RWPE1 (cell line): ENCODE results near the gene OLFM1.

Source experiments
- CTCF ChIA-PET: fragments of 350-600 bp; sonication (Branson Sonifier 250); formaldehyde crosslinking; extraction: SDS; loops from one replicate; lab custom pipeline; 2021; lab: Yijun Ruan, JAX
- POLR2A ChIA-PET: fragments of 400-600 bp; formaldehyde crosslinking; extraction: SDS; loops from one replicate; lab custom pipeline; 2020; ENCODE audit warnings: antibody characterized with exemption; ENCODE audit not compliant: low non-redundant PET; lab: Yijun Ruan, JAX
- DNase-seq: peaks from one replicate; pipeline ENCODE4 v3.0.0; 2012; ENCODE audit warnings: low spot score
- H3K27ac ChIP-seq: fragments of 450-650 bp; 2 replicates; pipeline ENCODE4 v1.5.1; 2017
- TF ChIP-seq, protein P1 (sequence below): fragments of 450-650 bp; conservative IDR thresholded peaks from 2 replicates; pipeline ENCODE4 v1.5.1; 2017; ENCODE audit warnings: low read depth, mild to moderate bottlenecking

OLFM1 gene

DNA sequence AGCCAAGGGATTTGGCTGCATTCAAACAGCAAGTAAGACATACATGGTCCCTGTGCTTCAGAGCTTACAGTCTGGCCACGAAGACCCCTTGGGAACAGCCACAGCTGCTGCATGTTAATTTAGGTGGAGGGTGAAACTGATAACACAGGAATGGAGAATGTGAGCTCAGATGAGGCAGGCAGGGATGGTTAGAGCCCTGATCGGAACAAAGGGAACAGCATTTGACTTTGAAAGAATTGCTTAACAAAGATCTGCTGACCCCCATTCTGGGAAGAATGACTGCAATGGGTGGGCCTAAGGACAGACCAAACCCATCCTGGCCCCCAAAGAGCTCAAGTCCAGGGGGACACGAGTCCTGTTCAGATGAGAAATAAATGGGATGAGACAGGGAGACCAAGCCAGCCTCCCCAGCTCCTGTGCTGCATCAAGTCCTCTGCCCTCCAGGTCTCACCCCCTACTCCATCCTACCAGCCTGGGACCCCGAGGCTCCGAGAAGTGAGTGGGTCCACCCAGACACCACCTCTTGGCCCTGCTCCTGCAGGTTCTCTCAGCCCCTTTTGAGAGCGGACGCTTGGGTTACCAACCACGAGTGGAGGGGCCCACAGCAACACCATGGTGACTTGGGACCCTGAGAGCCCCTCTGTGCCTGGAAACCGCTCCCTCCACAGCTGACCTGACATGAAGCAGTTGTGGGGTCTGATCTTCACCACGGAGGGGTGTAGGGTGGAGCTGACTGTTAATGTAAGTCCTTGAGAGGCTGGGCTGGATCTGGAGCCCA lies 50.8 kb downstream of the OLFM1 start:
- ChIA-PET POLR2A (no interaction called here), CTCF (no interaction called here)
- H3K27ac ChIP-seq = no peak overlapping the region
- DNase-seq = no peak
- TF ChIP-seq, protein P1, sequence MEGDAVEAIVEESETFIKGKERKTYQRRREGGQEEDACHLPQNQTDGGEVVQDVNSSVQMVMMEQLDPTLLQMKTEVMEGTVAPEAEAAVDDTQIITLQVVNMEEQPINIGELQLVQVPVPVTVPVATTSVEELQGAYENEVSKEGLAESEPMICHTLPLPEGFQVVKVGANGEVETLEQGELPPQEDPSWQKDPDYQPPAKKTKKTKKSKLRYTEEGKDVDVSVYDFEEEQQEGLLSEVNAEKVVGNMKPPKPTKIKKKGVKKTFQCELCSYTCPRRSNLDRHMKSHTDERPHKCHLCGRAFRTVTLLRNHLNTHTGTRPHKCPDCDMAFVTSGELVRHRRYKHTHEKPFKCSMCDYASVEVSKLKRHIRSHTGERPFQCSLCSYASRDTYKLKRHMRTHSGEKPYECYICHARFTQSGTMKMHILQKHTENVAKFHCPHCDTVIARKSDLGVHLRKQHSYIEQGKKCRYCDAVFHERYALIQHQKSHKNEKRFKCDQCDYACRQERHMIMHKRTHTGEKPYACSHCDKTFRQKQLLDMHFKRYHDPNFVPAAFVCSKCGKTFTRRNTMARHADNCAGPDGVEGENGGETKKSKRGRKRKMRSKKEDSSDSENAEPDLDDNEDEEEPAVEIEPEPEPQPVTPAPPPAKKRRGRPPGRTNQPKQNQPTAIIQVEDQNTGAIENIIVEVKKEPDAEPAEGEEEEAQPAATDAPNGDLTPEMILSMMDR = no peak

DNA sequence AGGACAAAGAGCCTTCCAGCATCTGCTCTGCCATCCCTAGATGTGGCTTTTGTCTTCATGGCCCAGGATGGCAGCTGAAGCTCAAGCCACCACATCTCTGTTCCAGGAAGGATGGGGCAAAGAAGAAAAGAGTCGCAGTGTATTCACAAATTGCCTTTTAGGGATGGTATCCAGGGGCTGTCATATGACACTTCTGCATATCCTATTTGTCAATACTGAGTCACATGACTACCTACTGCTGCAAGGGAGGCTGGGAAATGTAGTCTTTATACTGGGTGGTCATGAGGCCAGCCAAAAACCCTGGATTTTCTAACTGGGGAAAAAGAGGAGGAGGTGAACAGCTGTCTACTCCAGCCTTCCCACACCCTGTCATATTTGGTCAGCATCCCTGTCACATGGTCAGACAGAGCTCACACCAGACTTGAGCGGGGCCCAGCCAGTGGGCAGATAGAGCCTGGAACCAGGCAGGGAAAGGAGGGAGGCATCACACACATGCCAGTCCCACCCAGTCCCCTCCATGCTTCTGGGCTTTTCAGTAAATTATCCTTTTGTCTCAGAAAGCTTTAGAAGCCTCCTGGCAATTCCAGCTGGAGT lies 52.0 kb downstream of the OLFM1 start:
- TF ChIP-seq, protein P1 = no peak
- CTCF ChIA-PET = interaction anchor here (0.6 kb wide), 2 partner anchors 276 to 303 kb away, joined by 3 read pairs; no protein-coding TSS in a partner anchor

DNA sequence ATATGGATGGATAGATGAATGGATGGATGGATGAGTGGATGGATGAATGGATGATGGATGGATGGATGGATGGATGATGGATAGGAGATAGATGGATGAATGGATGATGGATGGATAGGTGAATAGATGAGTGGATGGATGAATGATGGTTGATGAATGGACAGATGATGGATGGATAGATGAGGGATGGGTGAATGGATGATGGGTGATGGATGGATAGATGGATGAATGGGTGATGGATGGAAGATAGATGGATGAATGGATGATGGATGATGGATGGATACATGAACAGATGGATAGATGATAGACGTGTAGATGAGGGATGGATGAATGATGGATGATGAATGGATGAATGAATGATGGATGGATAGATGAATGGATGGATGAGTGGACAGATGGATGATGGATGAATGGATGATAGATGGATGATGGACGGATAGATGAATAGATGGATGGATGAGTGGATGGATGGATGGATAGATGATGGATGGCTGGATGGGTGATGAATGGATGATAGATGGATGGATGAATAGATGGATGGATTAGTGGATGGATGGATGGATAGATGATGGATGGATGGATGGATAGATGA lies 53.8 kb downstream of the OLFM1 start:
- TF ChIP-seq, protein P1 = no peak
- no peak for DNase-seq
- CTCF ChIA-PET = no interaction called here
- POLR2A ChIA-PET = no interaction called here
- no peak overlapping the region for H3K27ac ChIP-seq

More for the DNA sequence above, 52.0 kb downstream of the OLFM1 start:
- no peak for DNase-seq
- H3K27ac ChIP-seq = no peak overlapping the region
- POLR2A ChIA-PET = no interaction called here

DNA sequence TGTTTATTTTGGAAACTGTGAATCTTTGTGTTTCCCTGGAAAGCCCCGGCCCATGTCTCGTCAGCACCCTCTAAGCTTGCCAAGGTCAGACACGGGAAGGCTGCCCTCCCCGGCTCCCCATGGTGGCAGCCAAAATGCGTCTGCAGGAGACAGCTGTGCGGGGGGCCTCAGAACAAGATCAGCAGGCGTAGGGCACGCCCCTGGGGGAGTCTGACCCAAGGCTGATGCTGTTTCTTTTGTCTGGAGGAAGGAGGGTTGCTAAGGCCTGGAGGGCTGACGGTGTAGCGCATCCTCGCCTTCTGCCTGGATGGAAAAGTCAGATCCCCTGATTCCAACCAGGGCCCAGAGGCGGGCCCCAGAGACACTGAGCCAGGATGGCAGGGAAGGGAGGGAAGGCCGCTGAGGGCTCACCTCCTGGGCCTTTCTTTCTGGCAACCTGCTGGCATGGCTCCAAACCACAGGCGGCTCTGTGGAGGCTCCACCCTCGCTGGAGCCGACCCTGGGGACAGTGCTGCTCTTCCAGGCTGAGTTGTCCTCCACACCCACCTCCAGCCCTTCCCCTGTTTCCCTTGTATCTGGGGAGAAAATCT lies 57.2 kb downstream of the OLFM1 start:
- POLR2A ChIA-PET = no interaction called here
- TF ChIP-seq, protein P1 = no peak
- CTCF ChIA-PET = interaction anchor here (0.6 to 0.7 kb wide), 3 partner anchors 88 to 385 kb away, joined by 3 to 4 read pairs (median 3); no protein-coding TSS in a partner anchor
- no peak for DNase-seq
- no peak overlapping the region for H3K27ac ChIP-seq

DNA sequence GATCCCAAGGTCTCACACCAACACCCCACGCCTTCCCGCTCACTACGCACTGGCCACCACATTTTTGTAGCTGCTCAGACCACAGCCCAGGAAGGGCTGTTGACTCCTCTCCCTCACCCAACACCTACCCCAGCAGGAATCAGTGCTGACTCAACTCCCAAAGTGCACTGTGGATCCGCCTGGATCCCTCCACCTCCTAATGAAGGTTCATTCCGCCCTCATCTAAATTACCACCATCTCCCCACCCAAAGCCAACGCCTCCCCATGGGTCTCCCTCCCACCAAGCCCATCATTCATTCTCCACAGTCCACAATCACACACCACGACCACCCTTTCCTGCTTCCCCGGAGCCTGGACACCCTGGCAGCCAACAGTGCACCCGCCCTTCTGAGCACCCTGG lies 57.8 kb downstream of the OLFM1 start:
- DNase-seq = no peak
- CTCF ChIA-PET = no interaction called here

DNA sequence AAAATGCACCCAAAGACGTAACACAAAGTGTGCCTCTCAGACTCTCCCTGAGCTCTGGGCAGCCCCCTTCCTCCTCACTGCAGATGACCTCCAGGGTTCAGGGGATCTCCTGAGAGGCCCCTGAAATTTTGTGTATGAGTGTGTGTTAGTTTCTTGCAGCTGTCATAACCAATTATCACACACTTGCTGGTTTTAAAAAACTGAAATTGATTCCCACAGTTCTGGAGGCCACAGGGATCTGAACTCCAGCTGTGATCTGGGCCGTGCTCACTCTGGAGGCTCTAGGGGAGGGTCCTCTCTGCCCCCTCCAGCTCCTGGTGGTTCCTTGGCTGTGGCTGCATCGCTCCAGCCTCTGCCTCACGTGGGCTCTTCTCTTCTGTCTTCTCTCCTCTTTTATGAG lies 58.8 kb downstream of the OLFM1 start:
- no peak for DNase-seq
- ChIA-PET CTCF (no interaction called here), POLR2A (no interaction called here)
- TF ChIP-seq, protein P1 = no peak
- H3K27ac ChIP-seq = no peak overlapping the region

More for the DNA sequence above, 57.8 kb downstream of the OLFM1 start:
- TF ChIP-seq, protein P1 = no peak
- no peak overlapping the region for H3K27ac ChIP-seq
- POLR2A ChIA-PET = no interaction called here
